ENCODE data around the gene STBD1.

- TF ChIP-seq YY1 (IDR thresholded peaks at IDR 0.05; ENCODE audit: insufficient read depth, insufficient read length) (no peak), ZNF274 (IDR thresholded peaks at IDR 0.05; ENCODE audit: low read depth, low read length) (no peak)
These were observed 13.8 kb upstream of the STBD1 start for GRCh38 chr4:76292730-76293129.
